GM10266 (cell line): ENCODE results near the gene CTNND2.

Source experiments
- DNase-seq: peaks from one replicate; pipeline ENCODE4 v3.0.0; 2012; ENCODE audit errors: extremely low spot score
- CTCF ChIP-seq: IDR thresholded peaks from 2 replicates; pipeline ENCODE4 v1.5.1; 2012; ENCODE audit warnings: mild to moderate bottlenecking, low read depth; ENCODE audit not compliant: control insufficient read depth, insufficient read depth; ENCODE audit errors: missing control alignments

Gene CTNND2

GRCh38 chr5:11452852-11453251 lies 451.4 kb downstream of the CTNND2 start:
- no peak for TF ChIP-seq CTCF
- DNase-seq, result no peak

- TF ChIP-seq CTCF, result no peak
- DNase-seq, result no peak
These were observed 454.3 kb downstream of the CTNND2 start for GRCh38 chr5:11449966-11450365.

GRCh38 chr5:11449217-11449616 lies 455.0 kb downstream of the CTNND2 start:
- no peak for TF ChIP-seq CTCF
- no peak for DNase-seq

- DNase-seq, result no peak
- no peak for TF ChIP-seq CTCF
These were observed 460.4 kb downstream of the CTNND2 start for GRCh38 chr5:11443831-11444230.

GRCh38 chr5:11432116-11432515 lies 472.1 kb downstream of the CTNND2 start:
- no peak for TF ChIP-seq CTCF
- DNase-seq, result no peak

- no peak for DNase-seq
- no peak for TF ChIP-seq CTCF
These were observed 475.0 kb downstream of the CTNND2 start for GRCh38 chr5:11429254-11429653.

GRCh38 chr5:11427569-11427968 lies 476.7 kb downstream of the CTNND2 start:
- no peak for DNase-seq
- no peak for TF ChIP-seq CTCF

GRCh38 chr5:11426442-11426841 lies 477.8 kb downstream of the CTNND2 start:
- DNase-seq, result no peak
- no peak for TF ChIP-seq CTCF
